ENCODE data around the gene CPSF4L. TPM values are rescaled to one million over a fixed set of nuclear protein-coding genes. Genes with fewer than 3 reads are reported as not detected.
A peak's percentile ranks its signal among the peaks of the same experiment; 100 is the strongest.

Gene CPSF4L
- total RNA-seq, 1 donor from 2014 or later: not detected

GRCh38 chr17:73280191-73280590 lies 18.5 kb upstream of the CPSF4L start:
- H3K4me3 Mint-ChIP-seq (ENCODE audit: low read depth): no peak overlapping the region
- no peaks in the 10 kb centered on the region for H3K27me3 Mint-ChIP-seq
- H3K27ac Mint-ChIP-seq: no peak overlapping the region
- DNase-seq (ENCODE audit: low spot score, unreplicated experiment): no peak
- H3K9me3 Mint-ChIP-seq (ENCODE audit: low read depth): no peaks in the 10 kb centered on the region
- H3K4me1 Mint-ChIP-seq (ENCODE audit: low read depth): peaks cover 18% of the 10 kb centered on the region
- peaks cover 2% of the 10 kb centered on the region for H3K36me3 Mint-ChIP-seq (ENCODE audit: insufficient read depth)
- no peak for TF ChIP-seq CTCF (IDR thresholded peaks at IDR 0.05; ENCODE audit: unreplicated experiment)

- Mint-ChIP-seq H3K4me1 (ENCODE audit: low read depth) (peaks cover 18% of the 10 kb centered on the region), H3K36me3 (ENCODE audit: insufficient read depth) (peaks cover 2% of the 10 kb centered on the region), H3K27me3 (no peaks in the 10 kb centered on the region), H3K9me3 (ENCODE audit: low read depth) (no peaks in the 10 kb centered on the region), H3K4me3 (ENCODE audit: low read depth) (no peak overlapping the region), H3K27ac (no peak overlapping the region)
- no peak for TF ChIP-seq CTCF (IDR thresholded peaks at IDR 0.05; ENCODE audit: unreplicated experiment)
- no peak for DNase-seq (ENCODE audit: low spot score, unreplicated experiment)
Observed at GRCh38 chr17:73279704-73280103, 18.0 kb upstream of the CPSF4L start.

GRCh38 chr17:73278465-73279453 lies 17.1 kb upstream of the CPSF4L start:
- no peak overlapping the region for H3K4me3 Mint-ChIP-seq (ENCODE audit: low read depth)
- TF ChIP-seq CTCF (IDR thresholded peaks at IDR 0.05; ENCODE audit: unreplicated experiment): no peak
- DNase-seq (ENCODE audit: low spot score, unreplicated experiment): no peak
- no peaks in the 10 kb centered on the region for H3K27me3 Mint-ChIP-seq
- H3K27ac Mint-ChIP-seq: peak overlapping the region; percentile 73
- peaks cover 1% of the 10 kb centered on the region for H3K36me3 Mint-ChIP-seq (ENCODE audit: insufficient read depth)
- H3K4me1 Mint-ChIP-seq (ENCODE audit: low read depth): peaks cover 14% of the 10 kb centered on the region
- no peaks in the 10 kb centered on the region for H3K9me3 Mint-ChIP-seq (ENCODE audit: low read depth)

GRCh38 chr17:73278049-73278464 lies 16.4 kb upstream of the CPSF4L start:
- DNase-seq (ENCODE audit: low spot score, unreplicated experiment): no peak
- H3K9me3 Mint-ChIP-seq (ENCODE audit: low read depth): no peaks in the 10 kb centered on the region
- peaks cover 13% of the 10 kb centered on the region for H3K4me1 Mint-ChIP-seq (ENCODE audit: low read depth)
- no peak for TF ChIP-seq CTCF (IDR thresholded peaks at IDR 0.05; ENCODE audit: unreplicated experiment)
- H3K27ac Mint-ChIP-seq: no peak overlapping the region
- no peak overlapping the region for H3K4me3 Mint-ChIP-seq (ENCODE audit: low read depth)
- peaks cover 1% of the 10 kb centered on the region for H3K36me3 Mint-ChIP-seq (ENCODE audit: insufficient read depth)
- H3K27me3 Mint-ChIP-seq: no peaks in the 10 kb centered on the region

- Mint-ChIP-seq H3K4me1 (ENCODE audit: low read depth) (peaks cover 24% of the 10 kb centered on the region), H3K27me3 (no peaks in the 10 kb centered on the region), H3K4me3 (ENCODE audit: low read depth) (no peak overlapping the region), H3K9me3 (ENCODE audit: low read depth) (no peaks in the 10 kb centered on the region), H3K36me3 (ENCODE audit: insufficient read depth) (peaks cover under 1% of the 10 kb centered on the region), H3K27ac (no peak overlapping the region)
- no peak for DNase-seq (ENCODE audit: low spot score, unreplicated experiment)
- no peak for TF ChIP-seq CTCF (IDR thresholded peaks at IDR 0.05; ENCODE audit: unreplicated experiment)
Observed at GRCh38 chr17:73274490-73274889, 12.8 kb upstream of the CPSF4L start.
